ENCODE measurements around the gene RCOR1.

The RCOR1 gene

DNA sequence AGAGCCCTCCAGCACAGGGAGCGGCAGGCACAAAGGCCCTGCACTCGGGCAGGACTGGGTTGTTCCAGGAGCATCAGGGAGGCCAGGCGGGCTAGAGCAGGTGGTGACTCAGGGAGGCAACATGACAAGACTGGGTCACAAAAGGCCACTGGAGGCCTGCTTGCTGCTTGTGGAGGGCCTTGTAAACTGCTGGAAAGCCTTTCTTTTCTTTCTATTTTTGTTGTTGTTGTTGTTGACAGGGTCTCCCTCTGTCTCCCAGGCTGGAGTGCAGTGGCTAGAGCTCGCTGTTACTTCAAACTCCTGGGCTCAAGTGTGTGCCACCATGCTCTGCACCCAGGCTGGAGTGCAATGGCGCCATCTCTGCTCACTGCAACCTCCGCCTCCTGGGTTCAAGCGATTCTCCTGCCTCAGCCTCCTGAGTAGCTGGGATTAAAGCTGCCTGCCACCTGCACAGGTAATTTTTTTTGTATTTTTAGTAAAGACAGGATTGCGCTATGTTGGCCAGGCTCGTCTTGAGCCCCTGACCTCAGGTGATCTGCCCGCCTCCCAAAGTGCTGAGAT is 11.8 kb upstream of the RCOR1 start:
- Histone ChIP-seq H4K20me1 (ENCODE audit: insufficient read depth) (no peaks in the 10 kb centered on the region), H3K27me3 (ENCODE audit: insufficient read depth, low read depth) (no peaks in the 10 kb centered on the region), H3K4me3 (IDR thresholded peaks at IDR 0.05; ENCODE audit: insufficient read depth, low read depth, low read length) (no peak overlapping the region), H3K4me1 (ENCODE audit: low read depth, poor library complexity, severe bottlenecking) (no peaks in the 10 kb centered on the region), H3K27ac (no peak overlapping the region), H3K36me3 (ENCODE audit: insufficient read depth) (no peaks in the 10 kb centered on the region), H3K79me2 (ENCODE audit: insufficient read depth, low read depth) (no peaks in the 10 kb centered on the region), H3K4me2 (no peak overlapping the region), H3K9ac (no peak overlapping the region), H2AFZ (ENCODE audit: low read depth) (no peak overlapping the region)
- TF ChIP-seq CTCF (conservative IDR thresholded peaks at IDR 0.05; ENCODE audit: low read depth, low read length) = no peak

GRCh38 chr14:102581193-102581592 is 11.3 kb upstream of the RCOR1 start:
- H4K20me1 ChIP-seq (ENCODE audit: insufficient read depth) = no peaks in the 10 kb centered on the region
- H3K4me2 ChIP-seq = no peak overlapping the region
- H3K4me3 ChIP-seq (IDR thresholded peaks at IDR 0.05; ENCODE audit: insufficient read depth, low read depth, low read length) = no peak overlapping the region
- no peak overlapping the region for H3K27ac ChIP-seq
- no peak overlapping the region for H3K9ac ChIP-seq
- H3K79me2 ChIP-seq (ENCODE audit: insufficient read depth, low read depth) = no peaks in the 10 kb centered on the region
- H3K36me3 ChIP-seq (ENCODE audit: insufficient read depth) = no peaks in the 10 kb centered on the region
- H3K4me1 ChIP-seq (ENCODE audit: low read depth, poor library complexity, severe bottlenecking) = no peaks in the 10 kb centered on the region
- no peak overlapping the region for H2AFZ ChIP-seq (ENCODE audit: low read depth)
- H3K27me3 ChIP-seq (ENCODE audit: insufficient read depth, low read depth) = no peaks in the 10 kb centered on the region
- no peak for TF ChIP-seq CTCF (conservative IDR thresholded peaks at IDR 0.05; ENCODE audit: low read depth, low read length)

DNA sequence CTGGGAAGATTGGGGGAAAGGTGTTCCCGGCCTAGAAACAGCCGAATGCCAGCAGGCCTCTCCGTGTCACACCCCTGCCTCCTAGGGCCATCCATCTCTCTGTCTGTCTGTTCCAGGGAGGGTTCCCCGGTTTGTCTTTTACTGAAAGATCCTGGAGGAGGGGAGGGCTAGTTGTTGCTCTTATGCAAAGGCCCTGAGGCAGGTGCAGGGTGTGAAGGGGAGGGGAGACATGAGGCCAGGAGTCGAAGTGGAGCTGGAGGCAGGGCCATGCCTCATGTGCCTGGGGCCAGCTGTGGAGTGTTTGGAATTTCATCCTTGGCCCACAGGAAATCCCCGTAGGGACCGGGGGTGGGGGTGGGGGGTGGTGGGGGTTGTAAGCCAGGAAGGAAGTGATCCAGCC is 8.7 kb upstream of the RCOR1 start:
- Histone ChIP-seq H3K27ac (no peak overlapping the region), H3K79me2 (ENCODE audit: insufficient read depth, low read depth) (no peaks in the 10 kb centered on the region), H3K9ac (no peak overlapping the region), H4K20me1 (ENCODE audit: insufficient read depth) (no peaks in the 10 kb centered on the region), H3K36me3 (ENCODE audit: insufficient read depth) (no peaks in the 10 kb centered on the region), H3K27me3 (ENCODE audit: insufficient read depth, low read depth) (no peaks in the 10 kb centered on the region), H3K4me3 (IDR thresholded peaks at IDR 0.05; ENCODE audit: insufficient read depth, low read depth, low read length) (no peak overlapping the region), H3K4me1 (ENCODE audit: low read depth, poor library complexity, severe bottlenecking) (no peaks in the 10 kb centered on the region), H2AFZ (ENCODE audit: low read depth) (no peak overlapping the region), H3K4me2 (no peak overlapping the region)
- no peak for TF ChIP-seq CTCF (conservative IDR thresholded peaks at IDR 0.05; ENCODE audit: low read depth, low read length)

DNA sequence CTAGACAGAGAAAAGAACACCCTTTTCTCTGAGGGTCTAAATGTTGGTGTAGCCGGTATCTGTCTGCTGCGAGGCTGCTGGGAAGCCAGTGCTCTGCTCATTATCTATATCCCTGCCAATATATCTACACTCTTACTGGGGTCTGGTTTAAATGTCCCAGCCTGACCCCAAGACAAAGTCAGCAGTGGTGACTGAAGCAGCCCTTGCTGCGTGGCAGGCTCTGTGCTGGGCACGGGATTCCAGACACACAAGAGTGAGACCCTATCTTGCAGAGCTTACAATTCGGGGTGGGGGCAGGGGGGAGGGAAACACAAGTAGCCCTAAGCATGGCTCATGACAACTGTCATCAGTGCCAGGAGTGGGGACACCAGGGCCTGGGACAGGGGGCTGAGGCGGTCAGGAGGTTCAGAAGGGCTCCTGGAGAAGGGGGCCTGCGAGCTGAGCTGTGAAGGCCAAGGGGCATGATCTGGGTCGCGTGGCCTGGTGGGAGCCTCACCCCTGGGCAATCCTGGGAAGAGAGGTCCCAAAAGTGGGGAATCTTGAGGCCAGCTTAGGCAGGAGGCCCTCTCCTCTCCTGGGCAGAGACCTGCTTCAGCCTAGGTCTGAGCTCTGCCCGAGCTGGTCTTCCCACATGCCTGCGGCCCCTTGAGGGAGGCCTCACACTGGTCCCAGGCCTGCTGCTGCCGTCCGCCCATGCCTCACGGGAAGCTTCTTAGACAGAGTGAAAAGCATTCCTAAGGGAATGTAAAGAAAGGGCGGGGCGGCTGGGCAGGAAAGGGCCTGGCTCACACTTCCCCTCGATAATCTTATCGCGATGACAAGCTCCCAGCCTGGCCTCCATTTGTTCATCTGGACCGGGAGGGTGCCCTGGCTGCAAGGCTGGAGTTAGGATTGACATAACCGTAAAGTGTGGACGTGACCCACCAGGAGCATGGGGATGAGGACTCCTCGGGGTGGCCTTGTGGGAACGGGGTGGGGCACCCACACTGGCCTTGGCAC is 7.3 kb upstream of the RCOR1 start:
- Histone ChIP-seq H4K20me1 (ENCODE audit: insufficient read depth) (no peaks in the 10 kb centered on the region), H3K4me2 (no peak overlapping the region), H3K79me2 (ENCODE audit: insufficient read depth, low read depth) (no peaks in the 10 kb centered on the region), H3K27me3 (ENCODE audit: insufficient read depth, low read depth) (no peaks in the 10 kb centered on the region), H3K36me3 (ENCODE audit: insufficient read depth) (no peaks in the 10 kb centered on the region), H2AFZ (ENCODE audit: low read depth) (no peak overlapping the region), H3K9ac (no peak overlapping the region), H3K4me1 (ENCODE audit: low read depth, poor library complexity, severe bottlenecking) (no peaks in the 10 kb centered on the region), H3K4me3 (IDR thresholded peaks at IDR 0.05; ENCODE audit: insufficient read depth, low read depth, low read length) (no peak overlapping the region), H3K27ac (no peak overlapping the region)
- TF ChIP-seq CTCF (conservative IDR thresholded peaks at IDR 0.05; ENCODE audit: low read depth, low read length) = no peak

Data from KMS-11 (cell line).